NCI-H524 treated with DMSO at 0.1 percent for 48 hours (cell line): Measurements from ENCODE around the gene CEBPE.

Experiments
- DNase-seq: peaks from one replicate; lab custom pipeline; 2025; lab: John Stamatoyannopoulos, UW

CEBPE gene

DNA sequence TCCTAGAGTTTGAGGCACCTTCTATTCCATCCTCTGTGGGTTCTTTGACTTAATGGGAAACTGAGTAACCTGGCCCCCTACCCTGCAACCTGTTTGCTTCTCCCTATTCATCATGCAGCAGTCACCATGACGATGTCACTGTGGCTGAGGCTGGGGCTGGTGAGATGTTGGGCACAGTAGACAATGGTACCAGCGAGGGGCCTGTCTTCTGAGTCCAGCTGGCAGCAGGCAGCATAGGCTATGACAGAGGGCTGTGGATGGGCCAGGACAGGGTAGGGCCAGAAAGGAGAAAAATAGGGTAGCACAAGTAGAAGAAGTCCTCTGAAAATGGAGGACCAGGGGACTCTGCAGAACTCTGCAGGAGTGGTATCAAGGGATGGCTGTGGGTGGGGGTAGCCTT lies 16.3 kb downstream of the CEBPE start:
- no peak for DNase-seq

DNA sequence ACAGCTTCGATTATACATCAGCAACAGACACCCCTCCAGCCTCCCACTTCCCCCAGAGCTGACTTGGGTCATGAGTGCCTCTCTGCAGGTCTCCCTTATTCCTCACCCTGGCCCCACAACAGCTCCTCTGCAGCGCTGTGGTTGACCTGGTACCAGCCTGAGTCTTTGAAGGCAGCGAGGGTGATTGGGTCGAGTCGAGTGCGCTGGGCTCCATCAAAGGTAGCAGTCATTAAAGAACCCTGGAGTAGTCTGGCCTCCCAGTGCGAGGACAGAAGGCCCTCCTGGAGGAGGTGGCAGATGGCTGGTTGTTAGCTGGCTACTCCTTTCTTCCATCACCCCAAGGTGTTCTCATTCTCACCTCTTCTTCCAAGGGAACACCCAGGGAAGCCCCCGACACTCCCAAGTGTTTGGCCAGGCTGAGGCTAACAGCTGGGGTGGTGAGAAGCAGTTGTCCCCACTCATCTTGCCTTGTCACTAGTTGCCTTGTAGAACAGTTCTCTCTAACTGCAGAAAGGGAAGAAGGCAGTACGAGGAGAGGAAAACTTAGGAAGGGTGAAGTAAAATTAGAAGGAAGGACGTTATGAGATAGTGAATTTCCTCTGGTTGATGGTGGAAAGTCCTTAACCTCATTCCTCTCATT lies 16.9 kb downstream of the CEBPE start:
- DNase-seq, result no peak

DNA sequence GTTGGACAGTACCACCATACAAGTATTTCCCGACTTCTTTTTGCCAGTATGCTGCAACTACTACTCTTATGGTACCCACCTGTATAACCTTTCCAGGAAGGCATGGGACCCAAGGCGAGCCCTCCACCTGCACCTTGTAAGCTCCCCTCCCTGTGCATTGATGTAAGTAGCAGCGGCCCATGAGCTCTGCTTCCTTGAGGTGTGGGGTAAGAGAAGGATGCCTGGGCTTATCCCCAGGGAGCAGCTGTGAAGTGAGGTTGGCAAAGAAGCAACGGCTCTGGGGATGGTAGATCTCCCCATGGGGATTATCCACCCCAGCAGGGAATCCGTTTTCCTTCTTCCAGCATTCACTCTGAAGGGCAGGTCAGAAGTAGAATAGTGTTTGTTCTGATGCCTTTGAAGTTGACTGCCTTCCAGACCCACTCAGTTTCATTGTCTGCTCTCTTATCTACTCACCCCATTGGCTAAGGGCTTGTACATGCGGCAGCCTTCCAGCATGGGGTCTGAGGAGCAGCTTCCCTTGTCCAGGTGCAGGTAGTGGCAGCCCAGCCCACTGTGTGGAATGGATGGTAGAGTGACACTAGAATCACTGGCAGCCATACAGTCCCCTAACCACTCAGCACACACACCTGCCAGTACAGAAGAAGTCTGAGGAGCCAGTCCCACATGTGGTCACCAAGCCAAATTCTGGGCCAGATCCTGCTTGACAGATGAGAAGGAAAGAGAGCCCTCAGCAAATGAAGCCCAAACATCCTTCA lies 17.7 kb downstream of the CEBPE start:
- no peak for DNase-seq

DNA sequence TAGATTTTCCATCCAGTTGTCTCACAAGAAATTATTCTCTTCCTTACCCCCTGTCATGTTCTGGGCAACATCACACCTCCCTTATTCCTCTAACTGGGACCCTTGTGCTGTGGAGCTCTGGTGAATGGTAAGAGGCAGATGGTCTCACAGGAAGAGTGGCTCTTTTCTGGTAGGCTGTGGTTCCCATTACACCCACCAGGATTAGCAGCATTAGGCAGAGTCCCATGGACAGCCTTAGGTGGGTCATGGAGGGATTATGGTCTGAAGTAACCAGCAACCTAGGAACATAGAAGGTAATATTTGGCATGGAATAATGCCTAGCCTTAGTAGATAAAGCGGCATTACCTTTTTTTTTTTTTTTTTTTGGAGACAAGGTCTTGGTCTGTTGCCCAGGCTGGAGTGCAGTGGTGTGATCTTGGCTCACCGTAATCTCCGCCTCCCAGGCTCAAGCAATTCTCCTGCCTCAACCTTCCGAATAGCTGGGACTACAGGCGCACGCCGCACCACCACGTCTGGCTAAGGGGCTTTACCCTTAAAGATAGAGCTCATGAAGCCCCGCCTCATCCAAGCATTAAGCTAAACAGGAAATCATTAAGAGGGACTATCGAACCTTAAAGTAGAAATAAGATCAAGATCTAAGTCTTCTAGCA lies 19.7 kb downstream of the CEBPE start:
- DNase-seq, result no peak

DNA sequence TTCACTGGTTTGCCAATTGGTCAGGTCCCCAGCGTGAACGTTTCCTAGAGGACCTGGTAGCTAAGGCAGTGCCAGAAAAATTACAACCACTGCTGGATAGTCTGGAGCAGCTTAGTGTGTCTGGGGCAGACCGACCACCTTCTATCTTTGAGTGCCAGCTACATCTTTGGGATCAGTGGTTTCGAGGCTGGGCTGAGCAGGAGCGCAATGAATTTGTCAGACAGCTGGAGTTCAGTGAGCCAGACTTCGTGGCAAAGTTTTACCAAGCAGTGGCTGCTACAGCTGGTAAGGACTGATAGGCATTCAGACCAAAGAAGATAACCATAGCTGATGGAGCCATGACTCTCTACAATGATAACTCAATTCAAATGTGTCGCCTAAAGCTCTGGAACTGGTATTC lies 21.3 kb downstream of the CEBPE start:
- no peak for DNase-seq

DNA sequence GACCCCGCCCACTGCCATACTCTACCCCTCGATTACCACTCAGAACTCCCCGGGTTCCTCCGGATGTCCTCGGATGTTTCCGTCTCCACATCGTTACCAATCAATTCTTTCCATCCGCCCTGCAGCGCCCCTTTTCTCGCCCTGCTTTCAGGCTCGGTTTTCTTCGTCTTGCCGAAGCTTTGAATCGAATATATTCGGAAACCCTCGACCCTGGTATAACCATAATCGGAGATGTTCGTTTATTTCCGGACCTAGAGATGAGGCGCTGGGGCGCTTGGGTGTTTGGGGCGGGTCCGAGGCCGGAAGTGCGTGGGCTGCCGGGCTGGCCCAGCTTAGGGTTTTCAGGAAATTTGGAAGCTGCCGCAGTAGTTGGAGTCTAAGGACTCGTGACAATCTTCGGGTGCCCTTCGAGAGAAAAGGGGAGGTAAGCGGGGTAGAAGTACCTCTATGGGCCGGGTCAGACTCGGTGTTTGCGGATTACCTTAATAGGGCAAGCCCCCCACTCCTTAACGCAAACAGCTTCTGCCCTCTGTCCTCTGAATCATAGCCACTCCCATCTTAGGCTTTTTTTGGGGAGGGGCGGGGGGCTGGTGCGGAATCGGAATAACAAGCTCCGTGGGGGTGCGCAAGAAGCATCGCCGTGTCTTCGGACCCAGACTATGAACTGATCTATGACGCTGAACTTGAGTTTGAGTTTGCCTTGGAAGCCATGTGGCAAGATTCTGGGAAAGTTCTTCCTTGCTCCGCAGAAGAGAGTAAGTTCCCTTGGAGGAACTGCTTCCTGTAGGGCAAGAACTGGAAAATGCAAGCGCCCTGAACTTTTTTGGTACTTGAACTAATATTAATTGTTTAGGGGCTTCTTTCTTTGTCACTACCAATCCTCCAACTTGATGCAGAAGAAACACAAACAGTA lies 23.6 kb downstream of the CEBPE start, which contains the start of gene C14orf119:
TSS of gene C14orf119 (plus strand) at position 310 of the 913 bp plus-strand sequence. CDS start 2,154 bp downstream, outside the sequence.
- no peak for DNase-seq

DNA sequence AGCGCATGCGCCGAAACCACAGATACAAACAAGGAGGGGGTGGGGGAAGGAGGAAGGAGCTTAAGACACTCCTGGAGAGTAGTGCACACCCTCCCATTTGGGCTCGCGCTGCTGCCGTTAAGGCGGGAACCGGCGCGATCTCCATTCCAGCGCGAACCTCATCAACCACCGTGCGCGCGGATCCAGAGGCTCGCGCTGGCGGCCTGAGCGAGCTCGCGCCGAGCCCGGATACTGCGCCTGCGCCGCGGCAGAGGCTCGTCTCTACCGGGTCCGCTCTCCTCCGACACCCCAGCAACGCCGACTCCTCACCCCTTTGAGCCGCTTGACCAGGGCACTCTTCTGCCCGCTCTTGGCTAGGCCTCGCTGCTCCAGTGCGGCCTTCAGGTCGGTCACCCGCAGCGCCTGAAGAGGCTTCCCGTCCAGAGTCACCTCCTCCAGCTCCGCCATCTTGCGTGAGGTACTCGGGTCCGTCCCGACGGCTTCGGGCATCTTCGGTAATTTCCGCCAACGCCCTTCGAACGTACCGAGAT lies 24.3 kb downstream of the CEBPE start, which contains the start of gene ACIN1:
TSS of gene ACIN1 (minus strand) at position 471 of the 530 bp plus-strand sequence. CDS start at position 447, 24 bp downstream.
- no peak for DNase-seq

DNA sequence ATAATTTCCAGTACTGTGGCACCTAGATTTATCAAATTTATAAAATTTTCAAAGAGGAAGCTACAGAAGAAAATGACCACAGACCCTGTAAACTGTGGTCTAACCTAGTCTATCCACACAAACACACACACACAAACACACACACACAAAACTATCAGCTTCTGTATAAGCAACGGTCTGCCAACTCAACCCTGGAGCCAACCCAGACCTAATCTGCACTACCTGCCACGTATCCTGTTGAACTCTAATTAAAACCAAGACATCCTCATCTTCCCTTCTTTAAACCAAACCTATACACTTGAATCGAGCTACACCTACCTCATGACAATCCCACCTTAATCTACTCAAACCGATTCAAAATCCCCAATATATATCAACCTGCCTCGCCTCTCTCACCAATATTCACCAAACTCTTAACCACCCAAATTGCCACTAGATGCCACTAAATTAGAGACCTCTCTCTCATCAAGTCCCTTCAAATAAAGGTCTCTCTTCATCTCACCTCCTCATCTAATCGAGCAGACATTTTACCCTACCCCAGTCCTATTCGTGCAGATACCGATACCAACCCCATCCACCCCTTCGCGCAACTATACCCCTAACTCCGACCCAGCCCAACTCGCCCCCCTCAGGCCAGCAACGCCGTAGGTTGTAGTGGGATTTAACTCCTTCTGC lies 24.9 kb downstream of the CEBPE start:
- DNase-seq, result no peak

DNA sequence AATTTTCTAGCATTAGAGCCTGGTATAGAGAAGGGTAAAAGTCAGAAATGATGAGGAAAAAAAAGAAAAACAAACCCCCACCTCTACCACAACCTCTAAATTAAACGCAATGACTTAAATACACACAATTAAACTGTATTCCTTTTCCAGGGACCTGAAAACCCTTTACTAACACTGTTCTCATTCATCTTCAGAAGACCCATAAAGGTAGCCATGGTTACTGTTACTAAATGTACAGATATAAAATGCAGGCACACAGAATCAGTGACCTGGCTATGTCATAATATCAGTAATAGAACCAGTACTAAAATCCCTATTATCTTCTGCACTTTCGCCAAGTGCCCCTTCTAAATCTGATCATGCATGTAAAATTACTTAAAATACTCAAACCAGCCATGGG lies 25.5 kb downstream of the CEBPE start:
- DNase-seq, result no peak

DNA sequence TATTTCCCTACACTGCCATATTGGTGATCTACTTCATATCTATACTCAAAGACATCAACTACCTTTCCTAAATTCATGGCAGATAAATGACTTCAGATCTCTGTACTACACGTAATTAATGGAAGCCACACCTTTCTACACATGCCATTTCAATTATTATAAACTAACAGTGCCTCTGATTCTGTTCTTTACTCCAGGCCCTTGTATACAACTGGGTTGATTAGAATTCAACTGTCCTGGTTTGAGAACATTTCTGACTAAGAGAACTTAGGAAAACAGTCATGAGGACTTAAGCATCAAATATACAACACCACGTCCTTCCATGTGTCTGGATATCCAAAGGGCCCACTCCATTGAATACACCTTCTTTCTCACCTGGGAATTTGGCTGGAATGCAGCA lies 26.0 kb downstream of the CEBPE start:
- DNase-seq, result no peak

DNA sequence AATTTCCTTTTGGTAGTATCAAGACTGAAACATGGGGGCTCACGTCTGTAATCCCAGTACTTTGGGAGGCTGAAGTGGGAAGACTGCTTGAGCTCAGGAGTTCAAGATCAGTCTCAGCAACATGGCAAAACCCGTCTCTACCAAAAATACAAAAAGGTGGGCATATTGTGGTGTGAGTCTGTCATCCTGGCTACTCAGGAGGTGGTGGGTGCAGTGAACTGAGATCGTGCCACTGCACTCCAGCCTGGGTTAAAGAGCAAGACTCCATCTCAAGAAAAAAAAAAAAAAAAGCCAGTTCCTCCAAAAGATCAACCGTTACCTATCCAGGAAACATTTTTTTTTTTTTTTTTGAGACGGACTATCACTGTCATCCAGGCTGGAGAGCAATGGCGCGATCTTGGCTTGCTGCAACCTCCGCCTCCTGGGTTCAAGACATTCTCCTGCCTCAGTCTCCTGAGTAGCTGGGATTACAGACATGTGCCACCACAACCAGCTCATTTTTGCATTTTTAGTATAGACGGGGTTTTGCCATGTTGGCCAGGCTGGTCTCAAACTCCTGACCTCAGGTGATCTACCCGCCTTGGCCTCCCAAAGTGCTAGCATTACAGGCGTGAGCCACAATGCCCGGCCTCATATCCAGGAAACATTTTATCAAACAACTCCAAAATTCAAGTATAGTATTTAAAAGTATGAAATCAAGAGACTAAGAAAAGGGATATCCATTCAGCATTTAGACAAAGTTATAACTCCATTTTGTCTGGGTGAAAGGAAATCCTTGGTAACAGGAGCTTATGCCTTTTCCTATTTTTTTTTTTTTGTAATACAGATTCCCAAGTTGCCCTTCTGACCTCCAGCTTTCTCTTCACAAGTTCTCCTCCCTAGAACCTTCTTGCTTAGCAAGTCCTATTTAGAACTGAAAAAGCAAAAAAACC lies 27.5 kb downstream of the CEBPE start:
- no peak for DNase-seq

DNA sequence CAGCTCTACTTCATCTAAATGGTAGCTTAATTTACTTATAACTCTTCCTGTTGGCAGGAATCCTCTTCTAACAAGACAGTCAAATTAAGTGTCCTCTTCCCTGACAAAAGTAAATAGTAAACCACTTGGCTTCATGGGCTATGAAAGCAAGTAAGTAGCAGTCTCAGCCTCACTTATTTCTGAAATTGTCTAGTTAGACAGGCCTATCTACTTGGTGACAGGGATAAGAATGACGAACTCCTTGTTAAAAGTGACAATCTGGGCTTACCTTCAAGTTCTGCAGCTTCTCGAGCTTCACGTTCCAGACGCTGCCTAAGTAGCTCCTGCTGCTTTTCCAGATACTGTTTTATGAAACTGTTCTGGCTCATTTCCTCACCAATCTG lies 28.8 kb downstream of the CEBPE start:
- DNase-seq, result no peak

DNA sequence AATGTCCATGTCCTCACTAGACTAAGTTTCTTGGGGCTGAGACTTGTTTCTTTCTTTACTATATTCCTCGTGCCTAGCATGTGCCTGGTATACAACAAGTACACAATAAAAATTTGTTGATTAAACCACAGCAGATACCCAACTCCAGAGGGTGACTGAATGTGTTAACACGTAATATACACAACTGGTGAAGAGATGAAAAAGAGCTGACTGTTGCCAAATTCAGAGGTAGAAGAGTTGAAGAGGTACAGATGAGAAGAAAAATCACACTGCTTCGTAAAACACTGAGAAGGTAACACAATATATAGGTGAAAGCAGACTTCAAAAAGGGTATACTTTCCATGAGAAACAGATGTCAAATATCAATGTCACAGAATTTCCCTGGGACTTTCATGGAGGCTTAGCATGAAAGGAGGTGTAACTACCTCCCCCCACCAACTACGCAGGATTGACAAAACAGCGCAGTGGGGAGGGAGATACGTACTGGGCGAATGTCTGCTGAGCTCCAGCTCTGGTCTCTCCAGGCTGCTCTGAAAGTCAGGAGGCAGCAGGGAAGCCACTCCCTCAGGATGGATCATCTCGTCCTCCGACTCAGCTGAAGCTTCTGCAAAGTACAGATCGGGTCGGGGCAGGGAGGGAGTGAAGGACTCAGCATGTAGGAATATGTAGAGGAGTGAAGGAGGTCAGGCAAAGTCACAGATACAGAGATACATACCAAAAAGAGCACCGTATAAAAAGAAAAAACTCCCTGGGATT lies 29.4 kb downstream of the CEBPE start:
- no peak for DNase-seq

DNA sequence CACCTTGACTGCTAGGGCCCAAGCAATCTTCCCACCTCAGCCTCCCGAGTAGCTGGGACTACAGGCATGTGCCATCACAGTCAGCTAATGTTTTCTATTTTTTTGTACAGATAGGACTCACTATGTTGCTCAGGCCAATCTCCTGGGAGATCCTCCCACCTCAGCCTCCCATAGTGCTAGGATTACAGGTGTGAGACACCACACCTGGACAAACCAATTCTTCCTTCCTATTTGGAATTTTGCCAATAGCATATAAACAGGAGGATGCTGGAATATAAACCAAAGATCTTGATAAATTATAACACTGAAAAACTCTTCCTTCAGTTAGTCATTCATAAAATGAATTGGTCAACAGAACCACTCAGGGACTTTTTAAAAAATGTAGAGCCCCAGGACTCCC lies 32.5 kb downstream of the CEBPE start:
- no peak for DNase-seq

DNA sequence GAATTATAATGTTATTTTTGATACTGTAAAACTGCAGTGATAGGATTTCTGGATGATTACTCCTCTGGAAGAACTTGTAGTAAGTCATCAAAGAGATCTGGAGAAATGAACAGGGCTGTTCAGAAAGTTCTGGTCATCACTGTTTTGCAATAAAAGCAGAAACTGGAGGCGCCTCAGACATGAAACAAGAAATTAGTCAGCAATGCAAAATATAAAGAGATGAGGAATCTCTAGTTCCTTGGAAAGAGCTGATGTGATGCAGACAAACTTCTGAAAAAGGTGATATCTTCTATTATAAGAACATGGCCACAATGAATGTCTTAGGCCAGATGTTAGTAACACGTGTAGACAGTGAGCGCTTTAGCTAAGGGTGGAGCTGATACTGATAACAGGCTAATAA lies 33.6 kb downstream of the CEBPE start:
- no peak for DNase-seq

DNA sequence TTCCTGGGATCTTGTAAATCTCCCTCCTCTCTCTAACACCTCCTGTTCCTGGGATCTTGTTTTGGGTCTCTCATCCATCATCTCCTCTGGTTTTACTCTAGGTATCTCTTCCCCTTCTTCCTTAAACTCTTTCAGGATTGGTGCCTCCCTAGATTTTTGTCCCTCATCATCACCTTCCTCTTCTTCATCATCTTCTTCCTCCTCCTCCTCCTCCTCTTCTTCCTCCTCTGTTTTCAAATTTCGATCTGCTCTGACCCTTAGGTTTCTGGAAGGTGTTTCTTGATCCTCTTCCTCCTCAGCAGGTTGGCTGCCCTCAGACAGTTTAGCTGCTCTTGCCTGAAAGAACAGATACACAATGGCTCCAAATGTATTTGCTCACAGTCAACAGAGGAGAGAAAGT lies 38.6 kb downstream of the CEBPE start:
- DNase-seq, result no peak

DNA sequence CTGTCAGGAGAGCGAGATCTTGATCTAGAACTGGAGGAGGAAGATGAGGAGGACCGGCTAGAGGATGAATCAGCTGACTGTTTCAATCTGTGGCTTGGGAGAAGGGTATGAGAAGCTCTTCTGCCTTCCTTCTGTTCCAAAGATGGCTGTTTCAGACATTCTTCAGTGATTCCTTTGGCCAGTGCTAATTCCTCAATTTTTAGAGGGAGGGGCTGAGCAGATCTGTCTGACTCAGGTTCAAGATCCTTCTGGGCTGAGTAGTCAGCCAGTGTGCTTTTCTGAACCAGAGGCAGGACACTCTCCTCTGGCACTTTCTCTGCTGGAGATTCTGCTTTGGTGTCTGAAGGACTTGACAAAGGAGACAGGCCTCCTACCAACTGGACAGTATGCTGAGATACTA lies 39.3 kb downstream of the CEBPE start:
- DNase-seq, result no peak

DNA sequence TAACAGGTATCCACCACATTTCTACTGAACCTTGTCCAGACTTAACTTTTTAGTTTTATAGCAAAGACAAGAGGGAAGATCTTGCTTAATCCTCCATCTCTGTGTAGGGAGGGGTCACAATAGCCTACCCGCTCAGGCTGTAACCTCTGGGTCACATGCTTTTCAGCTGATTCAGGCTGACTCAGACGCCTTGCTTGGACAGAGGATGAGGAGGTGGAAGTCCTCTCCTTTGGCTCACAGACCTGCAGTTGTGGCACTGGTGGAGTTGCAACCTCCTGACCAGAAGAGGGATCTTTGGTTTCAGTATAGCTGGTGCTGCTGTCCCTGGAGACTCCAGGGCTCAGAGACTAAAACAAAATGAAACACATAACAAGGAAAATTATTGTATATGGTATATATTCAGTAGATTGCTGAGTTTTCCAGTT lies 40.4 kb downstream of the CEBPE start:
- DNase-seq, result no peak

DNA sequence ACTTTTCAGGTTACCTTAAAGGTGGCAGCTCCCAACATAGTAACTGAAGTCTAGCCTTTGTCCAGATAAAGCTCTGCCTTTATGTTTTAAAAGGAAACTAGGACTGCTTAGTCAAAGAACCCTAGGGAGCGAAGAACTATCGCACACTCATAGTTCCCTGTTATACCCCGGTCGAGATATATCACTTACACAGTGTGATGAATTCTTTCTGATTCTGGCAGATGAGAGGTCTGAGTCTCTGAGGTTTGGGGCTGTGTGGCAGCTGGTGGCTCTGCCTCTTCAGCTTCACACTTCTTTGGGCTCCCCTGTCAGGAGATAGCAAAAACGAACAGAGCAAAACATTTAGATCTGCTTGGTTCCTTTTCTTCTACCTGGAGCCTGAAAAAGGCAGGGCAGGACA lies 41.1 kb downstream of the CEBPE start:
- no peak for DNase-seq
